ENCODE measurements around the gene RNF19B.

The RNF19B gene

DNA sequence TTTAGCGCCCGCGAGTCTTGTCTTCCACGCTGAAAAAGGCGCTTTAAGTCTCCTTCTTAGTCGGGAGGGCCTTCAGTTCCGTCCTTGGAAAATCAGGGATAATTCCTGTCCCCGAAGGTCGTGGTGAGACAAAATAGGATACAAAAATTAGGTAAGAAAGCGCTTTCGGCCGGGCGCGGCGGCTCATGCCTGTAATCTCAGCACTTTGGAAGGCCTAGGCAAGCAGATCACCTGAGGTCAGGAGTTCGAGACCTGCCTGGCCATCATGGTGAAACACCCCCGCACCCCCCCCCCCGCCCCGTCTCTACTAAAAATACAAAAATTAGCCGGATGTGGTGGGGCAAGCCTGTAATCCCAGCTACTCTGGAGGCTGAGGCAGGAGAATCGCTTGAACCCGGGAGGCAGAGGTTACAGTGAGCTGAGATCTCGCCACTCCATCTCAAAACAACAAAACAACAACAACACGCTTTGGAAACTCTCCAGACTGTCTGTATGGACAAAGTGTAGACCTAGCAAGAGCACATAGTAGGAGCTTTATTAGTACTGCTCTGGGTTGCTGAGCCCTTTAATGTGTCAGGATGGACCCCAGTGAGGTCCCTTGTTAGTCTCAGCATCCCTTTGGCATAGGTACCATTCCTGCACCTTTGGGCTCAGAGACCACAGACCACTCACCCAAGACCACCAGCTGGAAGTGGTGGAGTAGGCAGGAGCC is 62.6 kb downstream of the RNF19B start:
- no peak for DNase-seq (ENCODE audit: low read depth in 2 of 2)

GRCh38 chr1:32900956-32901822 is 63.4 kb downstream of the RNF19B start, which contains the start of gene TMEM54:
Gene TMEM54, minus strand, starts transcription at chr1:32901389. Its CDS starts 151 bp downstream, at chr1:32901238.
- DNase-seq (ENCODE audit: low read depth in 2 of 2), result no peak

DNA sequence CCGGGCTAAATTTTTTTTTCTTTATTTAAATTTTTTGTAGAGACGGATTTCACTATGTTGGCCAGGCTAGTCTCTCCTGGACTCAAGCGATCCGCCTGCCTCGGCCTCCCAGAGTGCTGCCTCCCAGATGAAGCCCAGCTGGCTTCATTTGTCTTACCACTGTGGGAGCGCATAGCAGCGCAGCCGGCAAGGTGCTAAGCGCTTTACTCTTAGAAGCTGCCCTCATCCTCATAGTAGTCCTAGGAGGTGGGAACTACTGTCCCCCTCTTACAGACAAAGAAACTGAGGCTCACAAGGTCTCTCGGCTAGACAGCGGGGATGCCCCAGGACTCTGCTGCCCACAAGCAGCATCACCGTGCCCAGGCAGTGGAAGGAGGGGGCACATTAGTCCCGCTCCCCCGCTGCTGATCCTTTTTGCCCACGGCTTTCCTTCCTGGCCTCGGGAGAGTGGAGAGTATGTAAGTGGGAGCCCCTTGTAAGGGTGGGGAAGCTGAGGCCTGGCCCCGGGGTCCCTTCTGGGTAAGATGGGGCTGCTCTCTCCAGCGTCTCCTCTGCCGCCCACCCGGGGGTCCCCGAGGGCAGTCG is 64.1 kb downstream of the RNF19B start:
- no peak for DNase-seq (ENCODE audit: low read depth in 2 of 2)

DNA sequence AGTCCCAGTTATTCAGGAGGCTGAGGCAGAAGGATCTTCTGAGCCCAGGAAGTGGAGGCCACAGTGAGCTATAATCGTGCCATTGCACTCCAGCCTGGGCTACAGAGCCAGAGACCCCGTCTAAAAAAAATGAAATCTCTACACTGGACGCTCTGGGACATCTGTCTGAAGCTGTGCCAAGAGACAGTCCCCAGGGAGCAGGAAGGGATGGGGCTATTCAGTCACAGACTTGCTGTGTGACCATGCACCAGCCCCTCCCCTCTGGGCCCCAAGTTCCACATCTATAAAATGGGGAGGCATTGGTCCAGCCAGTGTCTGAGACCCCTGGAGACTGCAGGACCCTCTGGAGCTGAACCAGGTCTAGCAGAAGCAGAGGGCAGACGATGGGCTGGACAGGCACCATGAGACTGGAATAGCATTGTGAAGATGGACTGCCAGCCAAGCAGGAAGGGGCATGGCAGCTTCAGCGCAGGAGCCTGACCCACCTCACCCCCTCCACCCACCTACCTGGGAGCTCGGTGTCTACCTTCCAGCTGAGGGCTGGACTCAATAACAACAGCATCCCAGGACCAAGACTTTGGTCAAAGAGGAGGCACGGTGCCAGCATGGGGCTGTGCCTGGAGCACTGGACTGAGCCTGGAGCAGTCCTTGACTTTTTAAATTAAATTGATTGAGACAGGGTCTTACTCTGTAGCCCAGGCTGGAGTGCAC is 64.9 kb downstream of the RNF19B start:
- no peak for DNase-seq (ENCODE audit: low read depth in 2 of 2)

GRCh38 chr1:32898958-32899357 is 65.7 kb downstream of the RNF19B start:
- no peak for DNase-seq (ENCODE audit: low read depth in 2 of 2)

GRCh38 chr1:32898056-32898455 is 66.6 kb downstream of the RNF19B start:
- DNase-seq (ENCODE audit: low read depth in 2 of 2), result no peak

DNA sequence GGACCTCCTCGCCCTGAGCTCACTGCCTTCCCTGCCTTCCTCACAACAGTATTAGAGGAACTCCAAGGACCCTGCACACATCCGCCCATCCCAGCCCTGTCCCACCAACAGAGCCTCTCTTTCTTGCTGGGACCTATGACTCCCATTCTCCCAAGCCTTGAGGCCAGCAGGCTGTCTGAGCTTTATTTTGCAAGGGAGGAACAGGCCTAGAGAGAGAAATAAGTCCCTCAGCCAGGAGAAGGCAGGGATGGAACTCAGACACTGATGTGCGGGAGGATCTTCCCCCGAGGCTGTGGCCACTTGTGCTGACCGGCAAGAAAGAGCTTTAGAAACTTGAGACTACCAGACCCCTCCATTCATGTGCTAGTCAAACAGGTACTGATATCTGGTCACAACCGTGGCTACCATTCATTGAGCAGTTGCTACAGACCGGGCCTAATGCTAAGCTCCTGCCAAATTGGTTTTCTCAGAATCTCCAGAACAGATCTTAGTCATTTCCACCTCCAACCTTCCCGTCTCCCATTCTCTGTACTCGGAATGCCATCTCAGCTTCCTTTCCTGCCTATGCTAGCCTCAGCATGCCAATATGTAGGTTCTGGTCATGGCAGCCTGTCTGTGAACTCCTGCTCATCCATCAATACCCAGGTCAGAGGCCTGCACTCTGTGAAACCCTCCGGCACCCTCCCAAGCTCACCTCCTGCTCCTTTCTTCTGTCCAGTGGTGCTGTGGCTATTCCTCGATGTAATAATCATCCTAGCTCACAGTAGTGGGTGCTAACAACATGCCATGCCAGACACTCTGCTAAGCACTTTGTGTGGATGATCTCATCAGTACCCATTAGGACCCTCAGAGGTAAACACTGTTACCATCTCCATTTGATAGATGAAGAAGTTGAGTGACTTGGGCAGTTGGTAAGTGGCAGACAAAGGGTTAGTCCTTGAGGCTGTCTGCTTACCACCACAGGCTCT is 67.2 kb downstream of the RNF19B start:
- no peak for DNase-seq (ENCODE audit: low read depth in 2 of 2)

- DNase-seq (ENCODE audit: low read depth in 2 of 2), result no peak
Measured at GRCh38 chr1:32896451-32896850, 68.2 kb downstream of the RNF19B start.

DNA sequence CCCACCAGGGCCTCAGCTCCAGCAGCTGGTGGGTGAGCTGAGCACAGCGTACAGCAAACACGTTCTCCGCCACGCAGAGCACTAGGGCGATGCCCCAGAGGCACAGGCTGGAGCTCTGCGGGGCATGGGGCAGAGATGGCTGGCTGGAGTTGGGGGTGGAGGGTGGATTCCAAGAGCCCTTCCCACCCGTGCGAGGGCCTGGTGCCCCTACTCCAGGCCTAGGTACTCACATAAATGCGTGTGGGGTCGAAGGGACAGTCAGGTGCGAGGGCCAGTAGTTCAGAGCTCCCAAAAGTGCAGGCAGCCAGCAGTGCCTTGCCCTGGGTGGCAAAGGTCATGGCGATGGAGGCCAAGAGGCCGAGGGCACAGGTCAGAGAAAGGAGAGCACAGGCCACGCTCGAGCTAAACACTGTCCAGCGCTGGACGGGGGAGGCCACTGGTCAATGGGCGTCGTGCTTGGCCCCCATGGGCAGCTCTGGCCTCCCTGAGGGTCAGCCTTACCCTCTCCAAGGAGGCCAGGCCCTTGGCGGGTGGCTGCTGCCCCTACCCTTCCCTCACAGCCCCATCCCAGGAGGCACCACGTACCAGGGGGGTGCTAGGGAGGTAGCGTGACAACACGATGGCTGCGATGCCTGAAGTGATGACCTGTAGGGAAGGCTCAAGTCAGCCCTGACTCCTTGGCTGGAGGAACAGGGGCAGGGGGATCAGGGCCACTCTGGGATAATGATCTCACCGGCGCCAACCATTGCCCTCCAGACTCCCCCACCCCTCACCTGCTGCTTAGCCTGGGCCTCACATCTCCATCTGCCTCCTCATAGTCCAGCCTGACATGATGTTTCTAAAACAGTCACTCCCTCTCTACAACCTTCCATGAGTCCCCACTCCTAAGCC is 69.0 kb downstream of the RNF19B start:
- DNase-seq (ENCODE audit: low read depth in 2 of 2), result no peak

- no peak for DNase-seq (ENCODE audit: low read depth in 2 of 2)
Measured at GRCh38 chr1:32894681-32895080, 69.9 kb downstream of the RNF19B start.

DNA sequence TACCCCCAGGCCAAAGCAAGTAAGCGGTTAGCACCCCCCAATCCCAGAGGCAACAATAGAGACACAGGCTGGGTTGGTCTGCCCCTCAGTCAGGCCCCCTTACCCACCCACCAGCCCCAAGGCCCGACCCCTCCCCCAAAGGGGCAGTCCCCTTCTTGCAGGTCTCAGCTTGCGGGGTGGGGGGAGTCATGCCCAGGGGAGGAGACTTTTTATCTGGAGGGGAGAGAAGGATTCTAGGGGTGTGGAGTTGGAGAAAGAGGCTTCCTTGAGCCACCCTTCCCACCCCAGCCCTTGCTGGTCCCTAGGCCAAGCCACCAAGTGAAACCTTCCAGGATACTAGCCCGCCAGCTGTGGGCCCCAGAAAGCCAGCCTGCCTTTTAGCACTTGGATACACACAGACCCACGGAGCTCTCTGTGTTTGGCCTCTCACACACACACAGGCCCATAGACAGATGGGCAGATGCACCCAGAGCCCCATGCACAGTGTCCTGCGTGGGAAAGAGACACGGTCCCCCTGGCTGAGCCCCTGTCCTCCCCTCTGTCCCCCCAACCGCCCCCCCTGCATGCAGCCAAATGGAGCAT is 70.5 kb downstream of the RNF19B start:
- no peak for DNase-seq (ENCODE audit: low read depth in 2 of 2)

DNA sequence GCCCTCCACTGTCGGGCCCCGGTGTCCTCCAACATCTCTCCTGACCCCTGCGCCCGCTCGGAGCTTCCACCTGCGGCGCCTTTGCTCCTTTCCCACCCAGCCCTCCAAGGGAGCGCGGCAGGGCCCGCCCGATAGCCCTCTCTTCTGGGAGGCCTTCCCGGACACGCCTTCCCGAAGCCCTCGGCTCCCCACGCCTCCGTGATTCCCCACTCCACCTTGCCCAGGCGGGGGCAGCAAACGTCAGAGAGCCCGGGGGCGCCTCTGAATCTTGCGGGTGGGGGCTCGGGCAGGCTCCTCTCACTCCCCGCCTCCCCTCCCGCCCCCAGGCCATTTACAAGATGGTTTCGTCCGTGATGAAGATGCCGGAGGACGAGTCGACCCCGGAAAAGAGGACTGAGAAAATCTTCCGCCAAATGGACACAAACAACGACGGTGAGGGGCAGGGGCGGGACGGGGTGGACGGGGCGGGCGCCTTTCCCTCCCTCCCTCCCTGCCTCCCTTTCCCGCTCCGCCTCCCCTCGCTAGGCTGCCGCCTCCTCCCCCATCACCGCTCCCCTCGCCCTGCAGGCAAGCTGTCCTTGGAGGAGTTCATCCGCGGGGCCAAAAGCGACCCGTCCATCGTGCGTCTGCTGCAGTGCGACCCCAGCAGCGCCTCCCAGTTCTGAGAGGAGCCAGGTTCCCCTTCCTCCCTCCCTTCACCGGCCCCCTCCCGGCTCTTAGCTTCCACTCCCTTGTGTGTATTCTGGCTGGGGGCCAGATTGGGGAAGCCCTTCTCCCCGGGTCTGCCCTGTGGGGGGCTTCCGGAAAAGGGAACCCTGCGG is 71.2 kb downstream of the RNF19B start:
- no peak for DNase-seq (ENCODE audit: low read depth in 2 of 2)

DNA sequence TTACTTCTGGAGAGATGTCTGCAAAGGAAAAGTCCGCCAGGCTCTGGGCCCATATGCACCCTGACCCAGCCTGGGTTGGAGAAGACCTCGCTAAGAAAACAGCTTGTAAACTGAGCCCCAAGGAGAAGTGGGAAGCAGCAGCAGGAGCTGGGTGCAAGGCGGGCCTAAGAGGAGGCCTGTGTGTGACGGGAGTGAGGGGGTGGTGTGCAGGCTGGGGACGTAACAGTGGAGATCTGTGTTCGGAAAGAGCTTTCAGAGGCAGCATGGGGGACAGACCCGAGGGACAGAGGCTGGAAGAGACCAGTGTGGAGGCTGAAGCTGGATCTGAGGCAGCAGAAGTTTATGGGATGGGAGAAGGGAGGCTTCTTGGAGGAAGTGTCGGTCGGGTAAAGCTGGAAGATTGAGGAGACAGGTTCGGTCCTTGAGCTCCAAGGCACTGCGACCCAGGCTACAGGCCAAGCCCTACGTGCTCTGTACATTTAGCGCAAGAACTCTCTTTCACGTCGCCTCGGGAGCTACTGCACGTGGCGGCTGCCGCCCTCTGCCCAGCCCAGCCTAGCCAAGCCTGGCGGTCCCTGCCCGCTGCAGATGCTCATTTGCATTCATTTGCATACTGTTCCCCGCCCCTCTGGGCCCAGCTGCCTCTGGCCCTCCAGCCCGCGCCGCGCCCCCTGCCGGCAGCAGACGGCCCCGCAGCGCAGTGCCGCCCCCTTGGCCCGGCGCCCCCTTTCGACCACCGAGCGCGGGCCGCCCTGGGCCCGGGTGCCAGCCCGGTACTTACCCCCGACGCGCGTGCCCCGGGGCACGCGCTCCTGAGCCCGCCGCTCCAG is 72.0 kb downstream of the RNF19B start:
- DNase-seq (ENCODE audit: low read depth in 2 of 2), result no peak

GRCh38 chr1:32891630-32892029 is 73.0 kb downstream of the RNF19B start:
- no peak for DNase-seq (ENCODE audit: low read depth in 2 of 2)

DNA sequence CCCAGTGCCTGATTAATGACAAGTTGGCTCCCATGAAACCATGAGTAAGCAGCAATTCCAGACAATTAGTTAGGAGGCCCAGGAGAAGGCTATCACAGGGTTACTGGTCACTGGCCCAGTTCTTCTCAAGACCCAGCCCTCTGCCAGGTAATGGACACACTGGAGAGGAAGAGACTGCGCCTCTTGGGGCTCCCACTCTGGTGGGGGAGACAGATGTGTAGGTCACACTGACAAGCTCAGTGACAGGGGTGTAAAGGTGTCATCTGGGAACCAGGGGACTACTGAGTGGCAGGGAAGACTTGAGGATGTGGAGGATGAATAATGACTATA is 73.4 kb downstream of the RNF19B start:
- DNase-seq (ENCODE audit: low read depth in 2 of 2), result no peak

DNA sequence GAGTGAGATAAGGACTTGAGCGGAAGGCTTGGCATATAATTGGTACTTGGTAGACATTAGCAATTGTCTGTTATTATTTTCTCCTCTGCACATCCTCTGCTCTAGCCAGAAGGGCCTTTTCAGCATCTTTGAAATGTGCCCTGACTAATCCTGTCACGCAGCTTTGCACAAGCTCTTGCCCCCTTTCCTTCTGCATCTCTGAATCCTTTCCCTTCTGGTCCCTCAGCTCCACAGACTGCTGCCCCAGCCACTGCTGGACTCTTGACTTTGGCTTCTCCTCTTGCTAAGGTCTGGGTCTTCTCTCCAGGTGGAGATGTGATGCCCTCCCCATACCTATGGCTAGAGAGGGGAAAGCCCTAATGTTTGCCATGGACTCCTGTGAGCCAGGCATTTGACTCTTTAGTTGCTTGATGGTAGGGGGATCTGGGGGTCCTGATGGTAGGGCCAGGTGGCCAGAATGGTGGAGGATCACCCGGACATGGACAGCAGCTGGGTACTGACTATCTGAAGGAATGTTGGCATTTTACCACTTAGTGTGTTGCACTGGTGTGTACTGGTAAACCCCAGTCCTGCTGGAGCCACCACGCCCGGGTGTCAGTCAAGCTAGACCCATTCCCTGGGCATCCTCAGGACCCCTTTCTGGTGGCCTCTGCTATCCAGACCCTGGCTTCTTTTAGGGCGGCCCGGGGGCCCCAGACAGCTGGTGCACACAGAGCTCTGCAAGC is 73.9 kb downstream of the RNF19B start:
- no peak for DNase-seq (ENCODE audit: low read depth in 2 of 2)

- no peak for DNase-seq (ENCODE audit: low read depth in 2 of 2)
Measured at GRCh38 chr1:32889731-32890278, 74.8 kb downstream of the RNF19B start.
